Gastrocnemius medialis (tissue), 4 donors: ENCODE measurements around the gene ALCAM. TPM values are rescaled to one million over a fixed set of nuclear protein-coding genes. Genes with fewer than 3 reads are reported as not detected.

Source experiments
- ATAC-seq, 2 donors: fragments of 150-250 bp; one replicate each; pipeline ENCODE4 v1.9.1; 2016
- DNase-seq, 2 donors: peaks; one replicate each; pipeline ENCODE4 v3.0.0-alpha.2; 2019
- H3K27ac ChIP-seq, 4 donors: fragments of 200-600 bp; sonication (generic); 1 replicate in 1 of 4; 2 replicates in 3 of 4; pipeline ENCODE4 v1.5.1; 2016 to 2018; ENCODE audit warnings: mild to moderate bottlenecking in 2 of 4, moderate library complexity in 1 of 4
- H3K27me3 ChIP-seq, 3 donors: fragments of 200-600 bp; sonication (generic) in 2 of 3; 1 replicate in 1 of 3; 2 replicates in 2 of 3; pipeline versions ENCODE4 v1.5.1 to v1.6.0; 2016 to 2019; ENCODE audit warnings: mild to moderate bottlenecking in 1 of 3, moderate library complexity in 1 of 3
- H3K36me3 ChIP-seq, 2 donors: fragments of 200-600 bp; sonication (generic) in 1 of 2; one replicate each; pipeline ENCODE4 v1.5.1; 2017 to 2018
- H3K4me1 ChIP-seq, 2 donors: fragments of 200-600 bp; sonication (generic) in 1 of 2; one replicate each; pipeline ENCODE4 v1.5.1; 2016 to 2017; ENCODE audit warnings: mild to moderate bottlenecking in 2 of 2
- H3K4me3 ChIP-seq, 4 donors: fragments of 200-600 bp; sonication (generic) in 3 of 4; 1 replicate in 1 of 4; 2 replicates in 3 of 4; pipeline ENCODE4 v1.5.1; 2016 to 2019; ENCODE audit warnings: mild to moderate bottlenecking in 2 of 4
- H3K9me3 ChIP-seq, 3 donors: fragments of 200-600 bp; sonication (generic) in 2 of 3; 1 replicate in 1 of 3; 2 replicates in 2 of 3; pipeline ENCODE4 v1.5.1; 2016 to 2019
- CTCF ChIP-seq, 5 experiments: fragments of 450-650 bp in 3 of 5; fragments of 200-600 bp in 2 of 5; sonication (generic) in 2 of 5; IDR thresholded peaks in 4 of 5; conservative IDR thresholded peaks in 1 of 5; 1 replicate in 4 of 5; 2 replicates in 1 of 5; pipeline ENCODE4 v1.5.1; 2016 to 2019; ENCODE audit warnings: antibody characterized with exemption in 5 of 5, mild to moderate bottlenecking in 3 of 5, moderate library complexity in 3 of 5
- POLR2A ChIP-seq, 2 donors: fragments of 450-650 bp; IDR thresholded peaks; one replicate each; pipeline ENCODE4 v1.6.1; 2017; ENCODE audit warnings: antibody characterized with exemption in 2 of 2, mild to moderate bottlenecking in 2 of 2, moderate library complexity in 2 of 2
- in situ Hi-C, 4 donors: fragments of 200-750 bp; cut with MboI; loops; one replicate each; pipeline versions ENCODE4 v1.15.0 to v1.8.0; 2017; ENCODE audit warnings: low sequenced_read_pairs in 4 of 4
- intact Hi-C: fragments of 100-400 bp; cut with DNase I; formaldehyde crosslinking; loops from one replicate; pipeline ENCODE4 v1.15.1; 2023; ENCODE audit warnings: low total_unique reads
- total RNA-seq, 4 donors: library from RNA; depleted of rRNA; stranded (reverse); fragments of >200 nt; gene quantifications; one replicate each; pipeline versions ENCODE4 v1.1.0 to v1.2.3, GENCODE V29; 2016

Gene ALCAM
- total RNA-seq, 4 donors from 2014 or later = 0.82 to 3.5 (median 1.6) TPM

GRCh38 chr3:105606016-105606415, 239.3 kb downstream of the ALCAM start:
- no peaks in the 10 kb centered on the region for H3K4me1 ChIP-seq
- TF ChIP-seq CTCF (IDR thresholded peaks at IDR 0.05 in 4 of 5, conservative IDR thresholded peaks at IDR 0.05 in 1 of 5) = no peak
- no peak for TF ChIP-seq POLR2A (IDR thresholded peaks at IDR 0.05)
- ATAC-seq = no peak
- no peaks in the 10 kb centered on the region for H3K27me3 ChIP-seq
- intact Hi-C loops = no loop called here
- in situ Hi-C loops = no loop called here
- H3K36me3 ChIP-seq = no peaks in the 10 kb centered on the region
- no peak overlapping the region for H3K4me3 ChIP-seq
- DNase-seq = no peak
- H3K27ac ChIP-seq = no peak overlapping the region
- H3K9me3 ChIP-seq = no peaks in the 10 kb centered on the region

GRCh38 chr3:105608623-105609022, 241.9 kb downstream of the ALCAM start:
- no peak overlapping the region for H3K27ac ChIP-seq
- DNase-seq (peak in 1 of 2 donors; percentile 6), ATAC-seq (no peak)
- no peaks in the 10 kb centered on the region for H3K9me3 ChIP-seq
- no peaks in the 10 kb centered on the region for H3K4me1 ChIP-seq
- H3K27me3 ChIP-seq = no peaks in the 10 kb centered on the region
- no peaks in the 10 kb centered on the region for H3K36me3 ChIP-seq
- TF ChIP-seq CTCF (IDR thresholded peaks at IDR 0.05 in 4 of 5, conservative IDR thresholded peaks at IDR 0.05 in 1 of 5) (no peak), POLR2A (IDR thresholded peaks at IDR 0.05) (no peak)
- in situ Hi-C loops = no loop called here
- no peak overlapping the region for H3K4me3 ChIP-seq
- intact Hi-C loops = no loop called here

- TF ChIP-seq POLR2A (IDR thresholded peaks at IDR 0.05) (no peak), CTCF (IDR thresholded peaks at IDR 0.05 in 4 of 5, conservative IDR thresholded peaks at IDR 0.05 in 1 of 5) (no peak)
- no peaks in the 10 kb centered on the region for H3K9me3 ChIP-seq
- no peaks in the 10 kb centered on the region for H3K36me3 ChIP-seq
- H3K27me3 ChIP-seq = no peaks in the 10 kb centered on the region
- H3K27ac ChIP-seq = no peak overlapping the region
- in situ Hi-C loops (no loop called here), intact Hi-C loops (no loop called here)
- no peak for ATAC-seq
- no peak overlapping the region for H3K4me3 ChIP-seq
- DNase-seq = no peak
- no peaks in the 10 kb centered on the region for H3K4me1 ChIP-seq
Observed at GRCh38 chr3:105610473-105610872, 243.8 kb downstream of the ALCAM start.

- ATAC-seq (no peak), DNase-seq (no peak)
- Histone ChIP-seq H3K27me3 (no peaks in the 10 kb centered on the region), H3K4me3 (no peak overlapping the region), H3K9me3 (no peaks in the 10 kb centered on the region), H3K27ac (no peak overlapping the region), H3K36me3 (no peaks in the 10 kb centered on the region), H3K4me1 (no peaks in the 10 kb centered on the region)
- intact Hi-C loops = no loop called here
- in situ Hi-C loops = no loop called here
- TF ChIP-seq POLR2A (IDR thresholded peaks at IDR 0.05) = no peak
- TF ChIP-seq CTCF (IDR thresholded peaks at IDR 0.05 in 4 of 5, conservative IDR thresholded peaks at IDR 0.05 in 1 of 5) = no peak
Observed at GRCh38 chr3:105611304-105612192, 244.8 kb downstream of the ALCAM start.
